ENCODE data around the gene TGFBRAP1.

Gene TGFBRAP1

DNA sequence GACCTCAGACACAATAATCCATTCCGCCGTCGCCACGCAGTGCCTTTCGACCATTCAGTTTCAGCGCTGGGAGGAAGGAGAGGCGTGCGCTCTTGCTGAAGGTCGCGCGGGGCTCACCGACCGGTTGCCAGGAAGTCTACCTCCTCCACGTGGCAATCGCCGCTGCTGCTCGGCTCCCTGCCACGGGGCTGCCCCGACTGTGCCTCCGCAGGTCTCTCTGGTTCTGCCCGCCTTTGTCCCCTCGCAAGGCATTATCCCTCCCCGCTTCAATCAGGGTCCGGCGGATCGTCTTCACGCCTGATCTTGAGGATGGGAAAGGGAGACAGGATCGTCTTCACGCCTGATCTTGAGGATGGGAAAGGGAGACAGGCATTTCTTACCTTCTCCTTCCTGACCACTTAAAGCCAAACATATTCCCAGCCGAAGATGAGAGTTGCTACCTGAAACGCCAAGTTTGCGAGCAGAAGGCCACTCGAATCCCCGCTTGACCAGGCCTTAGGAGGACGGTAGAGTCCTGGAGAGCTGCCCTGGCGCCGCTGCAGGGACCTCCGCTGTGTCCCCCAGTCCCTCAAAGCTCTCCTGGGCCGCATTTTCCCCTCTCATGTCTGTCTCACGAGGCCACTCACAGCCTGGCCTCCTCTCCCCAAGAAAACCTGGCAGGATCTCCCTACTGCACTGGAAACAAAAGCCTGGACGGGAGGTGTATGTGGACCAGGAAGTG lies 92.3 kb downstream of the TGFBRAP1 start:
- DNase-seq, result peak in 1 of 5 experiments; percentile 8

- DNase-seq, result no peak
Measured at GRCh38 chr2:105236060-105236424, 93.5 kb downstream of the TGFBRAP1 start.

DNA sequence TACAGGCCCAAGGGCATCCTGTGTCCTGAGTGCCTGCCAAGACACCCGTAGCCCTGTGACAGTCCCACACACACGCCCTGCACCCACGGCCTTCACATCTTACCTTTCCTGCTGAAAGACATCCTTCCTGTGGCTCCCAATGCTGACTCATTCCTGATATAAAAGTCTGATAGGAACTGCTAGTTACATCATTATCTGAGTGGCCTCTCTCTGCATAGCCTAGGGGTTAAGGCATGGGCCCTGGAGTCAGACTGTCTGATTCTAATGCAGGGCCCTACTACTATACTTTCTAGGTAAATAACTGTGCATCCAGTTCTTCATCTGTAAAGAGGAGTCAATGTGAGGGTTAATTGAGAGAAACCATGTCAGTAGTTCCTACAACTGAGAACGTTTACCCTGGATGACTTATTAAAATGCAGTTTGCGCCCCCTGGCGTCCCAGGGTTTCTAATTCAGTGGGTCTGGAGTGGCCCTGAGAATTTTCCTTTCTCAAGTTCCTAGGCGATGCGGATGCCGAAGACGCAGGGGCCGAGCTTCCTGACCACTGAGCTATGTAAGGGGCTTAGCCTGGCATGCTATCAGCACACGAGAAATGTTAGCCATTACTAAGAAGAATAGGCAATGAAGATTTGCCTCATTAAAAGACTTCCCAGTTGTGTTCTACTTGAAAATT lies 94.0 kb downstream of the TGFBRAP1 start:
- DNase-seq, result peak in 3 of 5 experiments; percentile 32 to 53 (median 41)

GRCh38 chr2:105231232-105231619 lies 98.3 kb downstream of the TGFBRAP1 start:
- DNase-seq, result no peak

GRCh38 chr2:105224444-105224843 lies 105.1 kb downstream of the TGFBRAP1 start:
- no peak for DNase-seq

DNA sequence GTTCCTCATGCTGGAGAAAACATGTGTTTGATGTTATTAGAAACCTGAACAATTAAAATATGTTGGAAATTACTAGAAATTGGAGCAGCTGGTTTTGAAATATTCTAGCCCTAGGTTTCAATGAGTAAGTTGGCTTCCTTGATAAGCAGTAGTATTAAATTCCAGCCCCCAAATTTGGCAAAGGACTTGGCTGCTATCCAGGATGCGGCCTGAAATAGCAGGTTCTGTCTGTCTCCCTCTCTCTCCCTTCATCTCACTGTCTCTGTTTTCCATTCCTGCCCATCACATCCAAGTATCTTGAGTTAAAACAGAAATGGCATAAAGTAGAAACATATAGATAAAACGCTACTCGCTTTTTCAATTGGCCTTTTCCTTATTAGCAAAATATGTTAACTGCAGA lies 108.9 kb downstream of the TGFBRAP1 start:
- no peak for DNase-seq

- DNase-seq, result no peak
Measured at GRCh38 chr2:105215586-105216192, 113.8 kb downstream of the TGFBRAP1 start.

All from T-helper 2 cell (primary cell).